ENCODE results near the gene GRIK1.

DNA sequence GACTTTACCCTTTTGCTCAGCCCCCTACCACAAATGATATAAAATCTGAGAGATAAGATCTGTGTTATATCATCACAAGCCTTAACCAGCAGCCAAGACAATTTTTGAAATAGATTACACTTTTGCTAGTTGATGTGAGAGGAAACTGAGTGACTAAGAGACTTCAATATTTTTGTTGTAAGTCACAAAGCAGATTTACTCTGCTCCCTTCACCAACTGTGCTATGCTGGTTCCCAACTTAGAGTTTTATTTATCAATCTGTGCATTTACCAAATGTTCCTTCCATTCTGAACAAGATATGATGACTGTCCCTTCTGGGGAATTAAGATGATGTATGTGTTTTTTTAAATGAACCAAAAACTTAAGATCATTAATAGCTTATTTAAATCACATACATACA lies 12.1 kb upstream of the GRIK1 start:
- TF ChIP-seq, protein P1, sequence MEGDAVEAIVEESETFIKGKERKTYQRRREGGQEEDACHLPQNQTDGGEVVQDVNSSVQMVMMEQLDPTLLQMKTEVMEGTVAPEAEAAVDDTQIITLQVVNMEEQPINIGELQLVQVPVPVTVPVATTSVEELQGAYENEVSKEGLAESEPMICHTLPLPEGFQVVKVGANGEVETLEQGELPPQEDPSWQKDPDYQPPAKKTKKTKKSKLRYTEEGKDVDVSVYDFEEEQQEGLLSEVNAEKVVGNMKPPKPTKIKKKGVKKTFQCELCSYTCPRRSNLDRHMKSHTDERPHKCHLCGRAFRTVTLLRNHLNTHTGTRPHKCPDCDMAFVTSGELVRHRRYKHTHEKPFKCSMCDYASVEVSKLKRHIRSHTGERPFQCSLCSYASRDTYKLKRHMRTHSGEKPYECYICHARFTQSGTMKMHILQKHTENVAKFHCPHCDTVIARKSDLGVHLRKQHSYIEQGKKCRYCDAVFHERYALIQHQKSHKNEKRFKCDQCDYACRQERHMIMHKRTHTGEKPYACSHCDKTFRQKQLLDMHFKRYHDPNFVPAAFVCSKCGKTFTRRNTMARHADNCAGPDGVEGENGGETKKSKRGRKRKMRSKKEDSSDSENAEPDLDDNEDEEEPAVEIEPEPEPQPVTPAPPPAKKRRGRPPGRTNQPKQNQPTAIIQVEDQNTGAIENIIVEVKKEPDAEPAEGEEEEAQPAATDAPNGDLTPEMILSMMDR (IDR thresholded peaks at IDR 0.05; ENCODE audit: poor library complexity, severe bottlenecking), result no peak
- TF ChIP-seq EP300 (conservative IDR thresholded peaks at IDR 0.05; ENCODE audit: poor library complexity, severe bottlenecking) (no peak), POLR2AphosphoS5 (IDR thresholded peaks at IDR 0.05) (no peak), EZH2 (IDR thresholded peaks at IDR 0.05; ENCODE audit: borderline replicate concordance, insufficient read depth, low read length, poor library complexity, severe bottlenecking) (no peak)
- TF ChIP-seq, protein P2, sequence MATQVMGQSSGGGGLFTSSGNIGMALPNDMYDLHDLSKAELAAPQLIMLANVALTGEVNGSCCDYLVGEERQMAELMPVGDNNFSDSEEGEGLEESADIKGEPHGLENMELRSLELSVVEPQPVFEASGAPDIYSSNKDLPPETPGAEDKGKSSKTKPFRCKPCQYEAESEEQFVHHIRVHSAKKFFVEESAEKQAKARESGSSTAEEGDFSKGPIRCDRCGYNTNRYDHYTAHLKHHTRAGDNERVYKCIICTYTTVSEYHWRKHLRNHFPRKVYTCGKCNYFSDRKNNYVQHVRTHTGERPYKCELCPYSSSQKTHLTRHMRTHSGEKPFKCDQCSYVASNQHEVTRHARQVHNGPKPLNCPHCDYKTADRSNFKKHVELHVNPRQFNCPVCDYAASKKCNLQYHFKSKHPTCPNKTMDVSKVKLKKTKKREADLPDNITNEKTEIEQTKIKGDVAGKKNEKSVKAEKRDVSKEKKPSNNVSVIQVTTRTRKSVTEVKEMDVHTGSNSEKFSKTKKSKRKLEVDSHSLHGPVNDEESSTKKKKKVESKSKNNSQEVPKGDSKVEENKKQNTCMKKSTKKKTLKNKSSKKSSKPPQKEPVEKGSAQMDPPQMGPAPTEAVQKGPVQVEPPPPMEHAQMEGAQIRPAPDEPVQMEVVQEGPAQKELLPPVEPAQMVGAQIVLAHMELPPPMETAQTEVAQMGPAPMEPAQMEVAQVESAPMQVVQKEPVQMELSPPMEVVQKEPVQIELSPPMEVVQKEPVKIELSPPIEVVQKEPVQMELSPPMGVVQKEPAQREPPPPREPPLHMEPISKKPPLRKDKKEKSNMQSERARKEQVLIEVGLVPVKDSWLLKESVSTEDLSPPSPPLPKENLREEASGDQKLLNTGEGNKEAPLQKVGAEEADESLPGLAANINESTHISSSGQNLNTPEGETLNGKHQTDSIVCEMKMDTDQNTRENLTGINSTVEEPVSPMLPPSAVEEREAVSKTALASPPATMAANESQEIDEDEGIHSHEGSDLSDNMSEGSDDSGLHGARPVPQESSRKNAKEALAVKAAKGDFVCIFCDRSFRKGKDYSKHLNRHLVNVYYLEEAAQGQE (IDR thresholded peaks at IDR 0.05; ENCODE audit: borderline replicate concordance), result no peak
